Transverse colon (tissue), 3 donors: ENCODE measurements around the gene SMAD3.

ENCODE experiments used
- POLR2A ChIP-seq: fragments of 450-650 bp; IDR thresholded peaks from one replicate; pipeline ENCODE4 v1.6.1; 2016; ENCODE audit warnings: antibody characterized with exemption, mild to moderate bottlenecking, moderate library complexity
- TF ChIP-seq, protein P1 (sequence below), 5 experiments: fragments of 200-600 bp in 3 of 5; fragments of 450-650 bp in 2 of 5; sonication (generic) in 3 of 5; IDR thresholded peaks; 1 replicate in 2 of 5; 2 replicates in 3 of 5; pipeline ENCODE4 v1.5.1; 2016 to 2017; ENCODE audit warnings: antibody characterized with exemption in 5 of 5, inconsistent platforms in 3 of 5, mild to moderate bottlenecking in 2 of 5, moderate library complexity in 1 of 5

GRCh38 chr15:67121644-67122605 lies 56.5 kb downstream of the SMAD3 start:
- TF ChIP-seq, protein P1, sequence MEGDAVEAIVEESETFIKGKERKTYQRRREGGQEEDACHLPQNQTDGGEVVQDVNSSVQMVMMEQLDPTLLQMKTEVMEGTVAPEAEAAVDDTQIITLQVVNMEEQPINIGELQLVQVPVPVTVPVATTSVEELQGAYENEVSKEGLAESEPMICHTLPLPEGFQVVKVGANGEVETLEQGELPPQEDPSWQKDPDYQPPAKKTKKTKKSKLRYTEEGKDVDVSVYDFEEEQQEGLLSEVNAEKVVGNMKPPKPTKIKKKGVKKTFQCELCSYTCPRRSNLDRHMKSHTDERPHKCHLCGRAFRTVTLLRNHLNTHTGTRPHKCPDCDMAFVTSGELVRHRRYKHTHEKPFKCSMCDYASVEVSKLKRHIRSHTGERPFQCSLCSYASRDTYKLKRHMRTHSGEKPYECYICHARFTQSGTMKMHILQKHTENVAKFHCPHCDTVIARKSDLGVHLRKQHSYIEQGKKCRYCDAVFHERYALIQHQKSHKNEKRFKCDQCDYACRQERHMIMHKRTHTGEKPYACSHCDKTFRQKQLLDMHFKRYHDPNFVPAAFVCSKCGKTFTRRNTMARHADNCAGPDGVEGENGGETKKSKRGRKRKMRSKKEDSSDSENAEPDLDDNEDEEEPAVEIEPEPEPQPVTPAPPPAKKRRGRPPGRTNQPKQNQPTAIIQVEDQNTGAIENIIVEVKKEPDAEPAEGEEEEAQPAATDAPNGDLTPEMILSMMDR (IDR thresholded peaks at IDR 0.05), result no peak
- no peak for TF ChIP-seq POLR2A
